DND-41 (cell line): ENCODE results near the gene ACMSD.

Source experiments
- ATAC-seq: fragments of 200-7000 bp; cut with Tn5 transposase; 3 replicates; pipeline ENCODE4 v1.9.1; 2021; ENCODE audit warnings: low read depth; ENCODE audit not compliant: insufficient read depth
- DNase-seq: peaks from one replicate; pipeline ENCODE4 v3.0.0-alpha.2; 2020
- H2AFZ ChIP-seq: 2 replicates; pipeline ENCODE4 v1.6.0; 2012; ENCODE audit warnings: low read depth, low read length
- H3K27ac ChIP-seq: 2 replicates; pipeline ENCODE4 v1.5.1; 2012; ENCODE audit warnings: low read length, inconsistent platforms
- H3K27me3 ChIP-seq: fragments of 200-600 bp; sonication (generic); 2 replicates; pipeline ENCODE4 v1.6.0; 2012; ENCODE audit warnings: low read length, mild to moderate bottlenecking, inconsistent platforms; ENCODE audit not compliant: insufficient read depth, poor library complexity
- H3K36me3 ChIP-seq: 2 replicates; pipeline ENCODE4 v1.5.1; 2012; ENCODE audit warnings: low read length, inconsistent platforms; ENCODE audit not compliant: insufficient read depth
- H3K4me1 ChIP-seq: 2 replicates; pipeline ENCODE4 v1.5.1; 2012; ENCODE audit warnings: mild to moderate bottlenecking, low read length; ENCODE audit not compliant: insufficient read depth
- H3K4me2 ChIP-seq: 2 replicates; pipeline ENCODE4 v1.6.0; 2012; ENCODE audit warnings: mild to moderate bottlenecking, moderate library complexity, low read length, inconsistent platforms; ENCODE audit not compliant: insufficient read depth
- H3K4me3 ChIP-seq, 2 experiments: fragments of 200-600 bp in 1 of 2; shearing (Covaris generic) in 1 of 2; 2 replicates each; pipeline ENCODE4 v1.5.1; 2012 to 2016; ENCODE audit warnings: inconsistent platforms in 2 of 2, low read length in 2 of 2, mild to moderate bottlenecking in 2 of 2, low read depth in 1 of 2, moderate library complexity in 1 of 2
- H3K79me2 ChIP-seq: 2 replicates; pipeline ENCODE4 v1.6.0; 2012; ENCODE audit warnings: low read length, inconsistent platforms; ENCODE audit not compliant: insufficient read depth
- H3K9ac ChIP-seq: 2 replicates; pipeline ENCODE4 v1.6.0; 2012; ENCODE audit warnings: low read depth, mild to moderate bottlenecking, inconsistent platforms, low read length, moderate library complexity
- H3K9me3 ChIP-seq: 2 replicates; pipeline ENCODE4 v1.5.1; 2012; ENCODE audit warnings: low read length, moderate library complexity, mild to moderate bottlenecking, inconsistent platforms; ENCODE audit not compliant: insufficient read depth, severe bottlenecking
- H4K20me1 ChIP-seq: 2 replicates; pipeline ENCODE4 v1.6.0; 2012; ENCODE audit warnings: low read length; ENCODE audit not compliant: insufficient read depth
- EZH2 ChIP-seq: IDR thresholded peaks from 3 replicates; pipeline ENCODE4 v1.6.1; 2012; ENCODE audit warnings: borderline replicate concordance, low read depth, mild to moderate bottlenecking, moderate library complexity, low read length, inconsistent platforms; ENCODE audit not compliant: severe bottlenecking
- TF ChIP-seq, protein P1 (sequence below): IDR thresholded peaks from 2 replicates; pipeline ENCODE4 v1.5.1; 2012; ENCODE audit warnings: borderline replicate concordance, low read length, moderate library complexity, mild to moderate bottlenecking; ENCODE audit not compliant: poor library complexity, severe bottlenecking; ENCODE audit errors: extremely low read depth

Gene ACMSD

GRCh38 chr2:134866498-134867099 is 28.2 kb downstream of the ACMSD start:
- Histone ChIP-seq H4K20me1 (no peaks in the 10 kb centered on the region), H3K4me3 (no peak overlapping the region), H3K27ac (no peak overlapping the region), H3K27me3 (no peaks in the 10 kb centered on the region), H3K4me1 (no peaks in the 10 kb centered on the region), H3K9me3 (no peaks in the 10 kb centered on the region), H3K9ac (no peak overlapping the region), H3K4me2 (no peak overlapping the region), H2AFZ (no peak overlapping the region), H3K79me2 (no peaks in the 10 kb centered on the region), H3K36me3 (no peaks in the 10 kb centered on the region)
- DNase-seq (no peak), ATAC-seq (no peak)
- TF ChIP-seq, protein P1, sequence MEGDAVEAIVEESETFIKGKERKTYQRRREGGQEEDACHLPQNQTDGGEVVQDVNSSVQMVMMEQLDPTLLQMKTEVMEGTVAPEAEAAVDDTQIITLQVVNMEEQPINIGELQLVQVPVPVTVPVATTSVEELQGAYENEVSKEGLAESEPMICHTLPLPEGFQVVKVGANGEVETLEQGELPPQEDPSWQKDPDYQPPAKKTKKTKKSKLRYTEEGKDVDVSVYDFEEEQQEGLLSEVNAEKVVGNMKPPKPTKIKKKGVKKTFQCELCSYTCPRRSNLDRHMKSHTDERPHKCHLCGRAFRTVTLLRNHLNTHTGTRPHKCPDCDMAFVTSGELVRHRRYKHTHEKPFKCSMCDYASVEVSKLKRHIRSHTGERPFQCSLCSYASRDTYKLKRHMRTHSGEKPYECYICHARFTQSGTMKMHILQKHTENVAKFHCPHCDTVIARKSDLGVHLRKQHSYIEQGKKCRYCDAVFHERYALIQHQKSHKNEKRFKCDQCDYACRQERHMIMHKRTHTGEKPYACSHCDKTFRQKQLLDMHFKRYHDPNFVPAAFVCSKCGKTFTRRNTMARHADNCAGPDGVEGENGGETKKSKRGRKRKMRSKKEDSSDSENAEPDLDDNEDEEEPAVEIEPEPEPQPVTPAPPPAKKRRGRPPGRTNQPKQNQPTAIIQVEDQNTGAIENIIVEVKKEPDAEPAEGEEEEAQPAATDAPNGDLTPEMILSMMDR: no peak
- TF ChIP-seq EZH2: no peak

DNA sequence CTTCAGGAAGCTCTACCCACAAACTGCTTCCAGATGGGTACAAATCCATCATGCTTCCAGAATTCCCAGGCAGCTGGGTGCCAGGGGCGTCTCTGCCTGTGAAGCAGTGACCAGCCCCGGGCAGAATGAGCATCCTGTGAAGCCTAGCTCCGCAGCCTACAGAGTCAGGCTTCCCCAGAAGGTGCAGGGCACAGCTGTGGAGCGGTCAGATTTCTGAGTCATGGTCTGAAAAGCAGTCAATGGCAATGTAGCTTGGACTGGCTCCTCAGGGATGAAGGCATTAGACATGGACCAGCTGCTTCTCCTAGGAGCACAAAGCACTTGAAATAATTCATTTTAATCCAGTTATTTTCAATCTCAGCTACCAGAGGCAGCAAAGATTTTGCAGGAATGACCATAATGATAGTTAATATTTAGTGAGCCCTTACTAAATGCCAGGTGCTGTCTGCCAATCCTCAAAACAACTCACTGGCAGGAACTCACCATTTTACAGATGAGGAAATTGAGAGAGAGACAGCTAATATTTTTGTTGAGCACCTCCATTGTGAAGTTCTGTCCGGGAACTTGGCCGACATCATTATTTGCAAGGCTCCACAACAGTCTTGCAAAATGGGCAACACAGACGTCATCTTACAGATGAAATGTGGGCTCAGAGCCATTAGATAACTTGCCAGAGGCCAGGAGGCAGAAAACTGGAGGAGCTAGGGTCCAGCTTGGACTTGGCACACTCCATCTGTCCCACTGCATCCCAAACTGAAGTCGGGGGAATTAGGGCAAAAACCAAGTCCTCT is 31.7 kb downstream of the ACMSD start:
- no peaks in the 10 kb centered on the region for H3K27me3 ChIP-seq
- DNase-seq: no peak
- ATAC-seq: no peak
- no peak overlapping the region for H3K4me3 ChIP-seq
- H3K9me3 ChIP-seq: no peaks in the 10 kb centered on the region
- H2AFZ ChIP-seq: no peak overlapping the region
- no peak overlapping the region for H3K4me2 ChIP-seq
- H4K20me1 ChIP-seq: no peaks in the 10 kb centered on the region
- H3K4me1 ChIP-seq: no peaks in the 10 kb centered on the region
- no peak overlapping the region for H3K9ac ChIP-seq
- no peaks in the 10 kb centered on the region for H3K79me2 ChIP-seq
- no peak for TF ChIP-seq EZH2
- TF ChIP-seq, protein P1: no peak
- no peaks in the 10 kb centered on the region for H3K36me3 ChIP-seq
- H3K27ac ChIP-seq: no peak overlapping the region

GRCh38 chr2:134873152-134873551 is 34.7 kb downstream of the ACMSD start:
- Histone ChIP-seq H4K20me1 (no peaks in the 10 kb centered on the region), H3K4me1 (no peaks in the 10 kb centered on the region), H3K27ac (no peak overlapping the region), H3K9ac (no peak overlapping the region), H3K4me3 (no peak overlapping the region), H3K27me3 (no peaks in the 10 kb centered on the region), H3K79me2 (no peaks in the 10 kb centered on the region), H2AFZ (no peak overlapping the region), H3K4me2 (no peak overlapping the region), H3K9me3 (no peaks in the 10 kb centered on the region), H3K36me3 (no peaks in the 10 kb centered on the region)
- ATAC-seq (no peak), DNase-seq (no peak)
- TF ChIP-seq EZH2: no peak
- TF ChIP-seq, protein P1: no peak
